Measurements from ENCODE around the gene SYT8. TPM values are rescaled to one million over a fixed set of nuclear protein-coding genes. Genes with fewer than 3 reads are reported as not detected.

Gene SYT8
- total RNA-seq, 1 experiment from 2014 or later: not detected

GRCh38 chr11:1843098-1843473 is 8.3 kb downstream of the SYT8 start:
- no peaks in the 10 kb centered on the region for H3K36me3 ChIP-seq (replicated peaks; ENCODE audit: control insufficient read depth, insufficient read depth, low read length)
- H3K27me3 ChIP-seq (ENCODE audit: control insufficient read depth, insufficient read depth, low read length): no peaks in the 10 kb centered on the region
- no peak overlapping the region for H3K4me3 ChIP-seq (ENCODE audit: insufficient read depth, low read depth, low read length)
- DNase-seq: no peak

GRCh38 chr11:1843796-1844195 is 9.0 kb downstream of the SYT8 start:
- H3K4me3 ChIP-seq (ENCODE audit: insufficient read depth, low read depth, low read length): no peak overlapping the region
- no peak for DNase-seq
- no peaks in the 10 kb centered on the region for H3K36me3 ChIP-seq (replicated peaks; ENCODE audit: control insufficient read depth, insufficient read depth, low read length)
- H3K27me3 ChIP-seq (ENCODE audit: control insufficient read depth, insufficient read depth, low read length): no peaks in the 10 kb centered on the region

DNA sequence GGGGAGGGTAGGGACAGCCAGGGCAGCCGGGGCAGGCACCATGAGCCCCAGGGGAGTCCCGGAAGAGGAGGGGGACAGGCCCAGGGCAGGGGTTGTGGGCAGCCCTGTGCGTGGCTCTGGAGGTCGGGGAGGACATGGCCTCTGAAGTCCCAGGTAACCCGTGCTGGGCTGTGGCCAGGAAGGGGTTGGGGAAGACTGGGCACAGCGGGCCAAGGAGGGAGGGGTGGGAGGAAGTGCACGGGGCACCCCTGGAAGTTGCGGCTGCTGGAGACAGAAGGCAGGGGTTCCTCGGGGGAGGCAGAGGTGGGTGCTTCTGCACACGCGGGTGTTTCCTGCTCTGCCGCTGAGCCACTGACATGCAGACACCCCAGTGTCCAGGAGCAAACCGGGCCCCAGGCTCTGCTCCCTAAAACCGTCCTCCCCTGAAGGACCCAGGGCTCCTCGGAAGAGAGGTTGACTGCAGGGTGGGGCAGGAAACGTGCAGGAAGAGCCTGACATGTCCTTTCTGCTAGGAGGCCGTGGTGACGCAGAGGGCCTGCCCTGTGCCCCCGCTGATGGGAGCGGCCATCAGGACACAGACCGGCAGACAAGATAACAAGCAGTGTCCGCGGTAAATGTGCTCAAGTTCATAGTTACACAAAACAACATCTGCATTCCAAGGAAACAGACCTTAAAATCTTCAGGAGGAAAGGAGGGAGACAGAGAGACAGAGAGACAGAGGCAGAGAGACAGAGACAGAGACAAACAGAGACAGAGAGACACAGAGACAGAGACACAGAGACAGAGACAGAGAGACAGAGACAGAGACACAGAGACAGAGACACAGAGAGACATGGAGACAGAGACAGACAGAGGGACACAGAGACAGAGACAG is 9.7 kb downstream of the SYT8 start:
- Histone ChIP-seq H3K27me3 (ENCODE audit: control insufficient read depth, insufficient read depth, low read length) (no peaks in the 10 kb centered on the region), H3K36me3 (replicated peaks; ENCODE audit: control insufficient read depth, insufficient read depth, low read length) (no peaks in the 10 kb centered on the region), H3K4me3 (ENCODE audit: insufficient read depth, low read depth, low read length) (no peak overlapping the region)
- no peak for DNase-seq

- no peak for DNase-seq
- Histone ChIP-seq H3K4me3 (ENCODE audit: insufficient read depth, low read depth, low read length) (no peak overlapping the region), H3K36me3 (replicated peaks; ENCODE audit: control insufficient read depth, insufficient read depth, low read length) (no peaks in the 10 kb centered on the region), H3K27me3 (ENCODE audit: control insufficient read depth, insufficient read depth, low read length) (no peaks in the 10 kb centered on the region)
These were observed 10.3 kb downstream of the SYT8 start for GRCh38 chr11:1845095-1845429.

DNA sequence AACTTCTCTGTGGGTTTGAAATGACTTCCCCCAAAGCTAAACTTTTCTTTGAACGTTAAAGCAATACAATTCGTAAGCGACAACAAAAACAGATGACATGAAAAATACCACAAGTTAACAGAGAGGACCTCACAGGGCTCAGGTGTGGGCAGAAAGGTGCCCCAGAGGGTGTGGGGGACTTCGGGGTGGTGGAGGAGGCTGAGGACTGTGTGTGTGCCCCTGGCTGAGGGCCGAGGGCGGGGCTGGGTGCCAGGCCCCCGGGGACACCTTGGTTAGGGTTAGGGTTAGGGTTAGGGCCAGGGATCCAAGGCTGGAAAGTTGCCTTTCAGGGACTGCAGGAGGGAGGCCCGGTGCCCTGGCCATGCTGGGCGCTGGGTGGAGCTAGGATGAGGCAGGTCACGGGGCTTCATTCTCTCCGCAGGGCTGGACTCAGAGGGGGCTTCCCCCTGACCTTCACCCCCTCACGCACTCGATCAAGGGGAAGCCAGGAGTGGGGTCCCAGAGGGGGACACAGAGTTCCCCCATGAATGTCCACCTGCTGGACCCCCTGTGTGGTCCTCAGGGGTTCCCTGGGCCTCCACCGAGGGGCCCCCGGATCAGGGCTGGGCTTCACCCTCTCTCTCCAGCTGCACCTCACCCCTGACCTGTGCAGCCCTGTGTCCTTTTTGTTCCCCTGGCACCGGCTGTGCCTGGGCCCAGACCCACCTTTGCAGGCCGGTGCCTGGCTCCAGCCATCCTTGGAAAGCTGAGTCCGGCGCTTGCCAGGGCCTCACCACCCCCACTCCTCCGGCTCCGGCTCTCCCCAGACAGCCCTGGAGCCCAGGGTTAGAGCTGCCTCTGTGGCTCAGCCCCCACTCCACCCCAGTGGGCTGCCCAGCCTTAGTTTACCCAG is 11.0 kb downstream of the SYT8 start:
- Histone ChIP-seq H3K36me3 (replicated peaks; ENCODE audit: control insufficient read depth, insufficient read depth, low read length) (no peaks in the 10 kb centered on the region), H3K4me3 (ENCODE audit: insufficient read depth, low read depth, low read length) (no peak overlapping the region), H3K27me3 (ENCODE audit: control insufficient read depth, insufficient read depth, low read length) (no peaks in the 10 kb centered on the region)
- no peak for DNase-seq

DNA sequence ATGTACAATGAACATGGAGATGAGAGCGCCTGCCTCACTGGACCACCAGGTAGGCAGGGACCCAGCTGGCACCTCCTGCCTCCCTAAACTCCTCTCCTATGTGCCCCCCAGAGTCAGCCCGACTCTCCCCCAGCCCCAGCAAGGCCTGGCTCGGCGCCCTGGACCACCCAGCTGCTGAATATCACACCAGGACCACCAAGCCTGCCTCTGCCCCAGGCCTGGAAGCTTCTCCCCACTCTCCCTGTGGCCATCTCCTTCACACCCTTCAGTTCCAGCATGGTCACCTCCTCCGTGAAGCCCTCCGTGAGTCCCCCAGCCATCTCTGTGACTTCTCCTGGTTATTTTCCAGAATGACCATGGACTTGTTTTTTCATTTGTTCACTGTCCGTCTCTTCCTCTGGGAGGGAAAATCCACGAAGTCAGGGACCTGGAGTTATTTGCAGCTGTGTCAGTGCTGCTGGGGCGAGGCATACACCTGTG is 11.7 kb downstream of the SYT8 start:
- Histone ChIP-seq H3K36me3 (replicated peaks; ENCODE audit: control insufficient read depth, insufficient read depth, low read length) (no peaks in the 10 kb centered on the region), H3K27me3 (ENCODE audit: control insufficient read depth, insufficient read depth, low read length) (no peaks in the 10 kb centered on the region), H3K4me3 (ENCODE audit: insufficient read depth, low read depth, low read length) (no peak overlapping the region)
- no peak for DNase-seq

GRCh38 chr11:1847006-1847735 is 12.4 kb downstream of the SYT8 start:
- DNase-seq: no peak
- H3K4me3 ChIP-seq (ENCODE audit: insufficient read depth, low read depth, low read length): no peak overlapping the region
- H3K27me3 ChIP-seq (ENCODE audit: control insufficient read depth, insufficient read depth, low read length): no peaks in the 10 kb centered on the region
- no peaks in the 10 kb centered on the region for H3K36me3 ChIP-seq (replicated peaks; ENCODE audit: control insufficient read depth, insufficient read depth, low read length)

- H3K27me3 ChIP-seq (ENCODE audit: control insufficient read depth, insufficient read depth, low read length): no peaks in the 10 kb centered on the region
- no peaks in the 10 kb centered on the region for H3K36me3 ChIP-seq (replicated peaks; ENCODE audit: control insufficient read depth, insufficient read depth, low read length)
- DNase-seq: no peak
- no peak overlapping the region for H3K4me3 ChIP-seq (ENCODE audit: insufficient read depth, low read depth, low read length)
These were observed 13.3 kb downstream of the SYT8 start for GRCh38 chr11:1847926-1848639.

DNA sequence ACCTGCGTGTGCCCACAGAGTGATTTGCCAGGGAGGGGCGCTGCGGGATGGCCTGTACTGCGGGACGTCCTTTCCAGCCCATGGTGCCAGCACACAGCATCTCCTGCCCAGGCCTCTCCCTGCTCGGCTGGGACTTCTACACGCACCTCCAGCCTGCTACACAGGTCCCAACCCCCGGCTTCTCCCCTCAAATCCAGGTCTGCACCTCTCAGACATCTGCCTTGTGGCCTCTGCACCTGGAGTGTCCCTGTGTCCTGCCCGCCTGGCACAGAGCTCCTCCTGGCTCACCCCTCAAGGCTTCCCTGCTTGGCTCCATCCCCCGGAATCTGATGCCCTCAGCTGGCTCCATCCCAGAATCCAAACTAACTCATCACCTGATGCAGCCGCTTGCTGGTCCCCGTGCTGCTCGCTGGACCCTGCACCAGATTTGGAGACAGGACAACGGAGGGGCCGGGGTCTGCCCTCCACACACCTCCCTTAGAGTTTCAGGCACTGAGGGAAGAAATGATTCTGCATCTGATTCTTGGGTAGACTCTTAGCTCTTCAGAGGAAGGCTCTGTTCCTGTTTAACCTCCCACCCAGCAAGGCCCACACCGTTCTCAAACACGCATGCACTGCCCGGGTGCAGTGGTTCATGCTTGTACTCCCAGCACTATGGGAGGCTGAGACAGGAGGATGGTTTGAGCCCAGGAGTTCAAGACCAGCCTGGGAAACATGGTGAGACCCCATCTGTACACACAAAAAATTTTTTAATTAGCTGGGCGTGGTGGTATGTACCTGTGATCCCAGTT is 14.0 kb downstream of the SYT8 start:
- Histone ChIP-seq H3K27me3 (ENCODE audit: control insufficient read depth, insufficient read depth, low read length) (no peaks in the 10 kb centered on the region), H3K36me3 (replicated peaks; ENCODE audit: control insufficient read depth, insufficient read depth, low read length) (no peaks in the 10 kb centered on the region), H3K4me3 (ENCODE audit: insufficient read depth, low read depth, low read length) (no peak overlapping the region)
- DNase-seq: no peak

DNA sequence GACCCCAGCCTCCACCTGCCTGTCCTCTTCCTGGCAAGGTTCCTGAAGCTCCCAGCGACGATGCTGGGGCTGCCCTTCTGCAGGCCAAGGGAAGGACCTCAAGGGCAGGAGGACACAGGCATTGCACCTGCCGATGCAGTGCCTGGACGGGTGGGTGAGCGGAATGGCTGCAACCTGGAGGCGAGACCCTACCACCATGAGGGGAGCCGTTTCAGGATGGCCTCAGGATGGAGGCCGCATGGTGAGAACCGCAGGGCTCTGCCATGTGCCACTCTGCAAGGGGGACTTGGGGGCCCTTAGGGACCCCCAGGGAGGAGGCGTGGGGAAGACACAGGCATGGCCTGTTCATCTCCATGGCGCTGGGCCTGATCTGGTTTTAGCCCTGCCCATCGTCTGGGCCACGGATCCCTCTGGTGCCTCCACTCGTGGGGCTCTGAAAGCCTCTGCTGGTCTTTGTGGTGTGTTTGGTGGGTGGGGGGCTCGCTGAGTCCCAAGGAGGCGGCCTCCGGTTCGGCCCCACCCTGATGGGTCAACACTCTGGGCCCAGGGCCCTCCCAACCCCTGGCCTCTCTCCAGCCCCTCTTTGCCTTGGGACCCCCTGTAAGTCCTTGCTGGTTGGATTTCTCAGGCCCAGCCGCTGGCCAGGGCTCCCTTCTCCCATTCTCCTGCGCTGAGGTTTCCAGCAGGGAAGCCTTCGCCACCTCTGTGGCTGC is 16.8 kb downstream of the SYT8 start:
- Histone ChIP-seq H3K36me3 (replicated peaks; ENCODE audit: control insufficient read depth, insufficient read depth, low read length) (no peaks in the 10 kb centered on the region), H3K4me3 (ENCODE audit: insufficient read depth, low read depth, low read length) (no peak overlapping the region), H3K27me3 (ENCODE audit: control insufficient read depth, insufficient read depth, low read length) (no peaks in the 10 kb centered on the region)
- DNase-seq: no peak

- H3K36me3 ChIP-seq (replicated peaks; ENCODE audit: control insufficient read depth, insufficient read depth, low read length): no peaks in the 10 kb centered on the region
- DNase-seq: no peak
- no peak overlapping the region for H3K4me3 ChIP-seq (ENCODE audit: insufficient read depth, low read depth, low read length)
- H3K27me3 ChIP-seq (ENCODE audit: control insufficient read depth, insufficient read depth, low read length): no peaks in the 10 kb centered on the region
These were observed 17.6 kb downstream of the SYT8 start for GRCh38 chr11:1852271-1852876.

- no peak within 1 kb of the TSS for H3K4me3 ChIP-seq (ENCODE audit: insufficient read depth, low read depth, low read length)
- H3K27me3 ChIP-seq (ENCODE audit: control insufficient read depth, insufficient read depth, low read length): no peaks in the 10 kb centered on the region
- no peak for DNase-seq
- H3K36me3 ChIP-seq (replicated peaks; ENCODE audit: control insufficient read depth, insufficient read depth, low read length): no peaks in the 10 kb centered on the region
These were observed 18.1 kb downstream of the SYT8 start, which contains the start of gene LSP1 for GRCh38 chr11:1852877-1853276. Gene LSP1 (plus strand): TSS chr11:1853084. CDS start chr11:1853145, 61 bp downstream.
